Measurements from ENCODE around the gene GJB6.

The GJB6 gene

DNA sequence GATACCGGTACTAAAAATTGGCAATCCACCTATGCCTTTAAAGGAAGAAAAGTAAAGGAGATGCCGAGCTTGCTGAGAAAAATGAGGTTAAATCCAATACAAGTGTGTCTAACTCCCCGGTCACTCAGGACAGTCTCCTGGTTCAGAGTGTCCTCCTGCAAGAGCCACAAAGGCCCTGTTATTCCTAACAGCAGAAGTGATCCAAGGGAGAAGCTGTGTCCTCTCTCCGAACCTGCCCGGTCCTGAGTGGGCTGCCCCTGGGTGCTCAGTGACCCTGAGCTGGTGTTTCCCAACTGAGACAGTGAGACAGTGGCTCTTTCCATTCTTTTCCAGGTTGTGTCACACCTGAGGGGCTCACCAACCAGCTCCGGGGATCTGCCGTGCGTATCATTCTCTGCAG is 4.8 kb downstream of the GJB6 start:
- DNase-seq (ENCODE audit: low spot score) = no peak

- no peak for DNase-seq (ENCODE audit: low spot score)
Measured at GRCh38 chr13:20222553-20222952, 9.6 kb downstream of the GJB6 start.

GRCh38 chr13:20221772-20222171 is 10.3 kb downstream of the GJB6 start:
- DNase-seq (ENCODE audit: low spot score) = no peak

DNA sequence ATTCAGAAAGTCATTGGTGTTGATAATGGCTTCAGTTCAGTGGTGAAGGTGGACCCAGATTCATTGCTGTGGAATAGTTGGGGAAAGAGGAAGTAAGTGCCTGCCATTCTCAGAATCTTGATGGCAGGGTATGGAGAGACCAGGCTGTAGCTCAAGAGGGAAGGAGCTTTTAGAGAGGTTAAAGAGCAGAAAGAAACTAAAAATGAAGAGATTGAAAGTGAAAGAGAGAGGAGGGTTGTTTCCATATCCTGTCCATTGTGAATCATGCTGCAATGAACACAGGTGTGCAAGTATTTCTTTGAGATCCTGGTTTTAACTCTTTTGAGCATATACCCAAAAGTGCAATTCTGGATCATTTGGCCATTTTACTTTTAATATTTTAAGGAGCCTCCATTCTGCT is 12.5 kb downstream of the GJB6 start:
- no peak for DNase-seq (ENCODE audit: low spot score)

GRCh38 chr13:20217168-20217567 is 15.0 kb downstream of the GJB6 start:
- DNase-seq (ENCODE audit: low spot score) = no peak

DNA sequence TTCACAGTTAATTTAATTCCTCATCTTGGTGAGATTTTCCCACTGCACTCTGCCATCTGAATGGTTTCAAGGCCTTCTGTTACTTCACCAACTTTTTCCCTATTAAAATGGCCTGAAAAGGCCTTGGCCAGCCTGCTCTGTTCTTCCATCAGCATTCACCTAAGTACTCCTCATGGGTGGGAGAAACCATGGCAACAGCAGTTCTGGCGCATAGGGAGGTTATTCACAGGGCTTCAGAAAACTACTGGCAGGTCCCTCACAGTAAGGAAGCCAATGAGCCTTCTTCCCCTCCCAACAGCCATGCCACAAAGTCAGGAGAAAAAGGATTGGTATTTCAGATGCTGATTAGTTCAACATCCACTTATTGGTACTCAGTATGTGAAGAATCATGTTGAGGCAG is 22.2 kb downstream of the GJB6 start:
- DNase-seq (ENCODE audit: low spot score) = no peak

- no peak for DNase-seq (ENCODE audit: low spot score)
Measured at GRCh38 chr13:20206698-20207235, 25.4 kb downstream of the GJB6 start.

DNA sequence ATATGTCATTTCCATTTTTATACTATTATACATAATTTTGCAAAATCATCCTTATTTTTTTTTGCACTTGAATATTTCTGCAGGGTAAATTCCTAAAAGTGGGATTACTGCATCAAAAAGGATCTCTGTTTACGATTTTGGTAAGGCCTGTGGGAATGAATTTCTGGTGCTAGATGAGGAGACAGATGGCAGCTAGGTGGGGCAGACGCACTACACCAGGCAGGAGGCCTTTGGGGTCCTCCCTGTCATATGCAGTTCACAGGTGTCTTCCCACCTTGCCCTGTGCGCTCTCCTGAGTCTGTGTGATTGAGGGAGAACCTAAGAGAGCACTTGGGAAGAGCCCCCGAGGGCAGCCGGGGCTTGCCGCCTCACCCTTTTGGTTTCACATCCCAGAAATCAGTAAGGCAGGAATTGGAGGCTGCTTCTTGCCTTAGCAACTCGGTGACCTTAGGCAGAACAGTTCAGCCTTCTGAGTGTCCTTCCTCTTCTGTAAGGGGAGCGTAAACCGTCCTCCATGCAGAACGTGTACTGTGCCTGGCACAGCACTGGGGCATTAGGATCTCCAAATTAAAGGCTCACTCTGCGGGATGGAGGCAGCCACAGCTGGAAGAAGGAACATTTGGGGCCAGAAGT is 25.9 kb downstream of the GJB6 start:
- no peak for DNase-seq (ENCODE audit: low spot score)

DNA sequence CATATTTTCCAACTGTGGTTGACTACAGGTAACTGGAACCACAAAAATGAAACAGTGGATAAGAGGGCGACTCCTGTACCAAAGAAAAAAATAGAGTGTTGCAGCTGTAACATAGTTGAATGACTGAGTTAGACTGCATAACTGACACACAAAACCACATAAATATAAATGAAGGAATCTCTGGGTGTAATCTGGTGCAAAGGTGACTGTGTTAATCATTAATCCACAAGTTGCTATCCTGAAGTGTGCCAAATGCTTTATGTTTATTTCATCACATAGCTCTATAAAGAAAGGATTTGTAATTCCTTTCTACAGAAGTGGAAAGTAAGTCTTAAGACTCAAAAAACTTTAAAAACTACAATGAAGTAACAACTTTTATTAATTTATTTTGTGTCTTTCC is 33.3 kb downstream of the GJB6 start:
- no peak for DNase-seq (ENCODE audit: low spot score)

DNA sequence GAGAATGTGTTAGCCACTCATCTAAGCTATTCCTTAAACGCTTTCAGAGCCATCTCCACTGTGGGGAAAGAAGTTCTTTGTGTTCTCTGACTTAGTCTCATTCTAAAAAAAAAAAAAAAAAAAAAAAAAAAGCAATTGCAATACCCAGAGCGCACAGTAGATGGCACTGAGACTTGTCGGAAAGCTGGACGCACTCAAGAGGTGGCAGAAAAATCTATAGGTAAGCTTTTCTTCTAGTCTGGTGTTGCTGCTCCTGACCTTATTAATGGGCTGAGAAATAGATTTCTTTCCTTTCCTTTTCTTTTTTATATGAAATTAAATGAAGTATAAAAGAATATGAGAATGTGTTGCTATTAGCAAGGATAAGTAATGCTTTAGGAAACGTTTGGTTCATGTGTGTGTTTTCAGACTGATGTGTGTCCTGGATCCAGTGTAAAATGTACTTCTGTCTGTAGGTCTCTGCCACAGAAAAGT is 34.7 kb downstream of the GJB6 start:
- DNase-seq (ENCODE audit: low spot score) = peak; percentile 29

DNA sequence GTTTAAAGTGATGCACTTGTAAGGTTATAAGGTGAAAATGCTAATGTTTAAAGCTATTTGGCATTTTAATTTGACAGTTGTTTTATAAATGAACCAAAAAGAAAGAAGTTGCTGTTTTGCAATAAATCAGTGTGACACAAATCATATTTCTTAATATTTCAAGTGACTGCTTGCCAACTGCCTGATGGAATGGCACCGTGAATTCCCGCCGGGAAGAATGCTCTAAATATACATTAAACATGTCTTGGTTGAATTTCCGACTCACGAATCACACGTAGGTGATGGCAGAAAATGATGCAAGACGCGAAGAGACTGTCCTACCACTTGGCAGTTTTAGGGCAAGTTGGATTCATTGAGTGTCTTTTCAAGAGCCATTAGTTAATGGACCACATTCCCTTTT is 36.3 kb downstream of the GJB6 start:
- DNase-seq (ENCODE audit: low spot score) = no peak

DNA sequence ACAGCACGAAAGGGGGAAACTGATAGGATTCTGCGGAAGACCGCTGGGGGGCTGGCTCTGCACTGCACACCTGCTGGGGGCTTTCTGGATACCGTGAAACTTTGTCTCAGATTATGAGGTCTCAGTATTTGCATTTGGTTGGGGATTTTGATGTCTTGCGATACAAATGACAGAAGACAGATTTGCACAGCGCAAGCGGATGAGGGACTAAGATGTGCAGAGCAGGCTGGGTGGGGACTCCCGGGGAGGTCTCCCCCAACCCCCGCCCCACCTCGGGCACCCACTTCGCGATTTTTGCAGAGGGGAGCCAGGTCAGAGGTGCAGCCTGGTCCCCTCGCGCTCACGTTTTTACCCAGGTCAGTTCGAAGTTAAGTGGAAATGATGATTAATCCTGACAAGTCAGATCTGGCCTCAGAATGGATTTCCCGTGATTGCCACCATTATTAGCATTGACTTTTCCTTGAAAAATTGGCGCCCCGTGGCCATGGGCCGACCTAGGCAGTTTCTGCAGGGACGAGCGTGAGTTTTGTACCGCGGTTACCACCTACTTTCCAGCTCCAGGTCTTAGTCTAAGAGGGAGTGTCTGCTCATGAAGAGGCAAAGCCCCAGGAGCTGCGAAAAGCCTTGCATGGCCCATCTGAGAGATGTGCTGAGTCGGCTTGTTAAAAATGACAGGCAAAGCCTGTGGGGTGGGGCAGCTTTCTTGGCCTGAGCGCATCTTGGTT is 38.0 kb downstream of the GJB6 start:
- no peak for DNase-seq (ENCODE audit: low spot score)

DNA sequence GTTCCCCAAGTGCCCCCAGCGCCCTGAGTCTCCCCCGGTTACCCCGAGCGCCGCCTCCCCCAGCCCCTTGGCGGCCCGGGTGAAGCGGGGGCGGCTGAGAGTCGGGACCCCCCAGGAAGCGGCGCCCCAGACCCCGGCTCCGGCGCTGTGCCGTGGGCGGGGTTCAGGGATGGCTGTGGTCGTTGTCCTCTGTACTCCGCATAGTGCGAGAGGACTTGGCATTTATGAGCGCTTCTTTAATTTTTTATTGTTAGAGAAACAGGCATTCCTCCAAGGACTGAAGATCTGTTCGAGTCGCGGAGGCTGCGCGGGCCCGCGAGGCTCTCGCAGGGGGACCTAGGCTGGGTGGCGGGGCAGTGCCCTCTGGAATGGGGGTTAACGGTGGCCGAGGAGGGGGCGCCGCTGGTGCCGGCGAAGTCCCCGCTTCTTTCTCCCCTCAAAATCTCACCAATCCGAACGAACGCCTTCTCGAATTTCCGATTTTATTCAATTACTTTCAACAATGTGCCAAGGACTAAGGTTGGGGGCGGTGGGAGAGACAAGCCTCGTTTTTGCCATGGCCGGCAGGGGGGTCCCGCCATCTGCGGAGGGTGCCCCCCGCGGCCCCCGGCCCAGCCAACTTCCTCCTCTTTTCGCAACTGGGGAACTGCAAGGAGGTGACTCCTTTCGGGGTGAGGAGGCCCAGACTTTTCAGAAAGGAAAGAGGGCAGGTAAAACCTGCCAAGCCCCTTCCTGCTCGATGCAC is 38.8 kb downstream of the GJB6 start:
- no peak for DNase-seq (ENCODE audit: low spot score)

DNA sequence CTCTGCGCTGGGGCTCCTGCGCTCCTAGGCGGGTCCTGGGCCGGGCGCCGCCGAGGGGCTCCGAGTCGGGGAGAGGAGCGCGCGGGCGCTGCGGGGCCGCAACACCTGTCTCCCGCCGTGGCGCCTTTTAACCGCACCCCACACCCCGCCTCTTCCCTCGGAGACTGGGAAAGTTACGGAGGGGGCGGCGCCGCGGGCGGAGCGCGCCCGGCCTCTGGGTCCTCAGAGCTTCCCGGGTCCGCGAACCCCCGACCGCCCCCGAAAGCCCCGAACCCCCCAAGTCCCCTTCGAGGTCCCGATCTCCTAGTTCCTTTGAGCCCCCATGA is 39.3 kb downstream of the GJB6 start, which contains the start of gene GJB2:
GJB2 (minus strand) TSS at position 103 of the 326 bp plus-strand sequence. CDS start 3,357 bp downstream, outside the sequence.
- no peak for DNase-seq (ENCODE audit: low spot score)

- DNase-seq (ENCODE audit: low spot score) = no peak
Measured at GRCh38 chr13:20192158-20192835, 39.8 kb downstream of the GJB6 start.

- no peak for DNase-seq (ENCODE audit: low spot score)
Measured at GRCh38 chr13:20191311-20192157, 40.6 kb downstream of the GJB6 start.

GRCh38 chr13:20190481-20191310 is 41.4 kb downstream of the GJB6 start:
- no peak for DNase-seq (ENCODE audit: low spot score)

- no peak for DNase-seq (ENCODE audit: low spot score)
Measured at GRCh38 chr13:20190076-20190475, 42.0 kb downstream of the GJB6 start.

DNA sequence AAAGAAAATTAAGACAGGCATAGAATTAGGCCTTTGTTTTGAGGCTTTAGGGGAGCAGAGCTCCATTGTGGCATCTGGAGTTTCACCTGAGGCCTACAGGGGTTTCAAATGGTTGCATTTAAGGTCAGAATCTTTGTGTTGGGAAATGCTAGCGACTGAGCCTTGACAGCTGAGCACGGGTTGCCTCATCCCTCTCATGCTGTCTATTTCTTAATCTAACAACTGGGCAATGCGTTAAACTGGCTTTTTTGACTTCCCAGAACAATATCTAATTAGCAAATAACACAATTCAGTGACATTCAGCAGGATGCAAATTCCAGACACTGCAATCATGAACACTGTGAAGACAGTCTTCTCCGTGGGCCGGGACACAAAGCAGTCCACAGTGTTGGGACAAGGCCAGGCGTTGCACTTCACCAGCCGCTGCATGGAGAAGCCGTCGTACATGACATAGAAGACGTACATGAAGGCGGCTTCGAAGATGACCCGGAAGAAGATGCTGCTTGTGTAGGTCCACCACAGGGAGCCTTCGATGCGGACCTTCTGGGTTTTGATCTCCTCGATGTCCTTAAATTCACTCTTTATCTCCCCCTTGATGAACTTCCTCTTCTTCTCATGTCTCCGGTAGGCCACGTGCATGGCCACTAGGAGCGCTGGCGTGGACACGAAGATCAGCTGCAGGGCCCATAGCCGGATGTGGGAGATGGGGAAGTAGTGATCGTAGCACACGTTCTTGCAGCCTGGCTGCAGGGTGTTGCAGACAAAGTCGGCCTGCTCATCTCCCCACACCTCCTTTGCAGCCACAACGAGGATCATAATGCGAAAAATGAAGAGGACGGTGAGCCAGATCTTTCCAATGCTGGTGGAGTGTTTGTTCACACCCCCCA is 43.2 kb downstream of the GJB6 start:
- DNase-seq (ENCODE audit: low spot score) = no peak

Measured in kidney capillary endothelial cell (primary cell).